ENCODE results near the gene ENTREP3.

The ENTREP3 gene

GRCh38 chr1:155197901-155198546 lies 57.3 kb downstream of the ENTREP3 start:
- no peak for DNase-seq

Data from activated effector memory CD4-positive, alpha-beta T cell treated with anti-CD3 and anti-CD28 coated beads, Interleukin-2, amount 50 U/mL, for 16 hours (primary cell).